Glutamatergic neuron (in vitro differentiated cells): ENCODE results near the gene DNAH9. TPM values are rescaled to one million over a fixed set of nuclear protein-coding genes. Genes with fewer than 3 reads are reported as not detected.

ENCODE experiments used
- DNase-seq: peaks from one replicate; pipeline ENCODE4 v3.0.0; 2022
- H3K27ac Mint-ChIP-seq: one replicate; pipeline ENCODE4 v1.8.0; 2020; ENCODE audit warnings: mild to moderate bottlenecking, mixed read lengths, inconsistent platforms; ENCODE audit not compliant: unreplicated experiment
- H3K27me3 Mint-ChIP-seq: one replicate; pipeline ENCODE4 v1.8.0; 2020; ENCODE audit warnings: mild to moderate bottlenecking, moderate library complexity, mixed read lengths, inconsistent platforms; ENCODE audit not compliant: unreplicated experiment
- H3K36me3 Mint-ChIP-seq: one replicate; pipeline ENCODE4 v1.8.0; 2020; ENCODE audit warnings: mild to moderate bottlenecking, mixed read lengths, inconsistent platforms; ENCODE audit not compliant: unreplicated experiment
- H3K4me1 Mint-ChIP-seq: one replicate; pipeline ENCODE4 v1.8.0; 2020; ENCODE audit warnings: mild to moderate bottlenecking, low read depth, mixed read lengths, inconsistent platforms; ENCODE audit not compliant: unreplicated experiment
- H3K4me3 Mint-ChIP-seq: one replicate; pipeline ENCODE4 v1.8.0; 2020; ENCODE audit warnings: mild to moderate bottlenecking, mixed read lengths, inconsistent platforms; ENCODE audit not compliant: unreplicated experiment
- H3K9me3 Mint-ChIP-seq: one replicate; pipeline ENCODE4 v1.8.0; 2020; ENCODE audit warnings: mild to moderate bottlenecking, moderate library complexity, mixed read lengths, inconsistent platforms; ENCODE audit not compliant: unreplicated experiment
- total RNA-seq: library from RNA; stranded (reverse); fragmentation: NEBNext Ultra II Directional; extraction: Animal tissue kit (Norgen Biotek cat#: 25700); gene quantifications from one replicate; pipeline ENCODE4 v1.2.1, GENCODE V29; 2021; ENCODE audit not compliant: unreplicated experiment
- TF ChIP-seq, protein P1 (sequence below): fragments of 200-600 bp; sonication (generic); IDR thresholded peaks from one replicate; pipeline ENCODE4 v1.5.0; 2021; ENCODE audit not compliant: partially characterized antibody, unreplicated experiment

Gene DNAH9
- total RNA-seq, 1 donor from 2014 or later: 0.86 TPM

DNA sequence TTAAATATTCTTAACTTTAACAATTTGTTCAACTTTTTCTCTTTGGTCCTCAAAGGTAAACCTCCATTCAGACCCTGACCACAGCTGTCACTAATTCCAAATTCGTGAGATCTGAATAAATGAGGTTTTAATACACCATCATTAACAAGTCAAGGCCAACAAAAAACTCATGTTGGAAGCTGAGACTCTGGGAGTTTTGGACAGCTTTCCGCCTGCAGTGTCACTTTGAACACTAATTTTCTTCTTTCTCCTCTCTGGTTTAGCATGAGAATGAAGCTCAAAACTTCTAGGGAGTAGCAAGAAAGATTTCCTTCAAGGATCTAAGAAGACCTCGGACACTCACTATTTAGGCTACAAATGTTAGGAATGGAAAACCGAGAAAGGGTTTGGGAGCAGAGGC, 32.7 kb upstream of the DNAH9 start:
- Mint-ChIP-seq H3K4me3 (no peak overlapping the region), H3K9me3 (peaks cover under 1% of the 10 kb centered on the region), H3K27ac (no peak overlapping the region), H3K36me3 (no peaks in the 10 kb centered on the region), H3K27me3 (no peaks in the 10 kb centered on the region), H3K4me1 (no peaks in the 10 kb centered on the region)
- DNase-seq: no peak
- TF ChIP-seq, protein P1, sequence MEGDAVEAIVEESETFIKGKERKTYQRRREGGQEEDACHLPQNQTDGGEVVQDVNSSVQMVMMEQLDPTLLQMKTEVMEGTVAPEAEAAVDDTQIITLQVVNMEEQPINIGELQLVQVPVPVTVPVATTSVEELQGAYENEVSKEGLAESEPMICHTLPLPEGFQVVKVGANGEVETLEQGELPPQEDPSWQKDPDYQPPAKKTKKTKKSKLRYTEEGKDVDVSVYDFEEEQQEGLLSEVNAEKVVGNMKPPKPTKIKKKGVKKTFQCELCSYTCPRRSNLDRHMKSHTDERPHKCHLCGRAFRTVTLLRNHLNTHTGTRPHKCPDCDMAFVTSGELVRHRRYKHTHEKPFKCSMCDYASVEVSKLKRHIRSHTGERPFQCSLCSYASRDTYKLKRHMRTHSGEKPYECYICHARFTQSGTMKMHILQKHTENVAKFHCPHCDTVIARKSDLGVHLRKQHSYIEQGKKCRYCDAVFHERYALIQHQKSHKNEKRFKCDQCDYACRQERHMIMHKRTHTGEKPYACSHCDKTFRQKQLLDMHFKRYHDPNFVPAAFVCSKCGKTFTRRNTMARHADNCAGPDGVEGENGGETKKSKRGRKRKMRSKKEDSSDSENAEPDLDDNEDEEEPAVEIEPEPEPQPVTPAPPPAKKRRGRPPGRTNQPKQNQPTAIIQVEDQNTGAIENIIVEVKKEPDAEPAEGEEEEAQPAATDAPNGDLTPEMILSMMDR: no peak

- H3K36me3 Mint-ChIP-seq: no peaks in the 10 kb centered on the region
- peaks cover 3% of the 10 kb centered on the region for H3K9me3 Mint-ChIP-seq
- DNase-seq: no peak
- H3K27ac Mint-ChIP-seq: no peak overlapping the region
- no peak overlapping the region for H3K4me3 Mint-ChIP-seq
- no peaks in the 10 kb centered on the region for H3K4me1 Mint-ChIP-seq
- peaks cover 2% of the 10 kb centered on the region for H3K27me3 Mint-ChIP-seq
- TF ChIP-seq, protein P1: no peak
Measured at GRCh38 chr17:11578998-11579397, 19.3 kb upstream of the DNAH9 start.

DNA sequence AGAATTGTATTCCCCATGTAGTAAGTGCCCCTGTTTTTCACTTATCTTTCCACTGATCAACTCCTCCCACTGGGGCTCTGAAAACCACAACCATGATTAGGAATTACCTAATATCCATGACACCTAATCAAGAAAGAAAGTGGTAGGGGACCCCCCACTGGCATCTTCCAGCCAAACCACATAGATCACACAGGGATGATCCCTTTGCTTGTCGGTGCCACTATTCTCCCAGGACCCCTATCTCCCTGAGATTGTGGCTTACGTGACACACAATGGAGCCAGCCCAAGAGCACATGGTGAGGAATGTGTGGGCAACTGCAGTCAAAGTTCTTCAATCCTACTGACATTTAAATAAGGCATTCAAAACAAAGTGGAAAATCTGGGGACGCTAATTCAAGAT, 17.6 kb upstream of the DNAH9 start:
- H3K4me3 Mint-ChIP-seq: no peak overlapping the region
- H3K36me3 Mint-ChIP-seq: no peaks in the 10 kb centered on the region
- TF ChIP-seq, protein P1: no peak
- DNase-seq: no peak
- H3K9me3 Mint-ChIP-seq: peaks cover 3% of the 10 kb centered on the region
- H3K27ac Mint-ChIP-seq: no peak overlapping the region
- H3K4me1 Mint-ChIP-seq: no peaks in the 10 kb centered on the region
- H3K27me3 Mint-ChIP-seq: peaks cover 6% of the 10 kb centered on the region

- Mint-ChIP-seq H3K4me3 (no peak overlapping the region), H3K27me3 (peaks cover 6% of the 10 kb centered on the region), H3K9me3 (peaks cover 3% of the 10 kb centered on the region), H3K27ac (no peak overlapping the region), H3K36me3 (no peaks in the 10 kb centered on the region), H3K4me1 (no peaks in the 10 kb centered on the region)
- TF ChIP-seq, protein P1: no peak
- no peak for DNase-seq
Measured at GRCh38 chr17:11582217-11582616, 16.1 kb upstream of the DNAH9 start.

GRCh38 chr17:11583306-11583992, 14.8 kb upstream of the DNAH9 start:
- DNase-seq: no peak
- no peak overlapping the region for H3K27ac Mint-ChIP-seq
- no peaks in the 10 kb centered on the region for H3K36me3 Mint-ChIP-seq
- no peaks in the 10 kb centered on the region for H3K4me1 Mint-ChIP-seq
- peaks cover 6% of the 10 kb centered on the region for H3K27me3 Mint-ChIP-seq
- peaks cover 2% of the 10 kb centered on the region for H3K9me3 Mint-ChIP-seq
- TF ChIP-seq, protein P1: no peak
- no peak overlapping the region for H3K4me3 Mint-ChIP-seq
